ENCODE data around the gene FLT1.
A peak's percentile ranks its signal among the peaks of the same experiment; 100 is the strongest.

Gene FLT1

GRCh38 chr13:28494778-28495537, at the start of gene FLT1:
TSS of gene FLT1 (minus strand) at chr13:28495128. CDS start at chr13:28494843, 285 bp downstream.
- TF ChIP-seq, protein P1, sequence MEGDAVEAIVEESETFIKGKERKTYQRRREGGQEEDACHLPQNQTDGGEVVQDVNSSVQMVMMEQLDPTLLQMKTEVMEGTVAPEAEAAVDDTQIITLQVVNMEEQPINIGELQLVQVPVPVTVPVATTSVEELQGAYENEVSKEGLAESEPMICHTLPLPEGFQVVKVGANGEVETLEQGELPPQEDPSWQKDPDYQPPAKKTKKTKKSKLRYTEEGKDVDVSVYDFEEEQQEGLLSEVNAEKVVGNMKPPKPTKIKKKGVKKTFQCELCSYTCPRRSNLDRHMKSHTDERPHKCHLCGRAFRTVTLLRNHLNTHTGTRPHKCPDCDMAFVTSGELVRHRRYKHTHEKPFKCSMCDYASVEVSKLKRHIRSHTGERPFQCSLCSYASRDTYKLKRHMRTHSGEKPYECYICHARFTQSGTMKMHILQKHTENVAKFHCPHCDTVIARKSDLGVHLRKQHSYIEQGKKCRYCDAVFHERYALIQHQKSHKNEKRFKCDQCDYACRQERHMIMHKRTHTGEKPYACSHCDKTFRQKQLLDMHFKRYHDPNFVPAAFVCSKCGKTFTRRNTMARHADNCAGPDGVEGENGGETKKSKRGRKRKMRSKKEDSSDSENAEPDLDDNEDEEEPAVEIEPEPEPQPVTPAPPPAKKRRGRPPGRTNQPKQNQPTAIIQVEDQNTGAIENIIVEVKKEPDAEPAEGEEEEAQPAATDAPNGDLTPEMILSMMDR (IDR thresholded peaks at IDR 0.05; ENCODE audit: extremely low read depth, missing control alignments), result no peak
- DNase-seq (ENCODE audit: low spot score), result no peak

DNA sequence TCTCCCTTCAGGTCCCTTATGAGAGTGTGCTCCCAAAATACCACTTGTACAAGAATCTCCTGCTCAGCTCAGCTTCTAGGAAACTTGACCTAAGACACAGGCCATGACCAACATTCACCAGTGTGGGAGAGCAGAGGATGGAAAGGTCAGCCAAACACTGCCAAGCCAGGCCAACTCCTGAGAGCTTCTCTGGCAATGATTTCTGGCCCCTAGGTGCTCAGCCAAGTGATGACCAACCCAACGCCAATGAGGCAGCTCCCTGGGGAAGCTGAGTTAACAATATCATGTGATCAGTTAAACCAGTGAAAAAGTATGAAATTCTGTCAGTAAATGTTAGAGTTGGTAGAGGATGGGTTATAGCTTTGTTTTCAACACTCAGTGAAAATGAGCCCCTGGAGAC, 49.1 kb upstream of the FLT1 start:
- TF ChIP-seq, protein P1 (IDR thresholded peaks at IDR 0.05; ENCODE audit: extremely low read depth, missing control alignments), result no peak
- DNase-seq (ENCODE audit: low spot score), result no peak

DNA sequence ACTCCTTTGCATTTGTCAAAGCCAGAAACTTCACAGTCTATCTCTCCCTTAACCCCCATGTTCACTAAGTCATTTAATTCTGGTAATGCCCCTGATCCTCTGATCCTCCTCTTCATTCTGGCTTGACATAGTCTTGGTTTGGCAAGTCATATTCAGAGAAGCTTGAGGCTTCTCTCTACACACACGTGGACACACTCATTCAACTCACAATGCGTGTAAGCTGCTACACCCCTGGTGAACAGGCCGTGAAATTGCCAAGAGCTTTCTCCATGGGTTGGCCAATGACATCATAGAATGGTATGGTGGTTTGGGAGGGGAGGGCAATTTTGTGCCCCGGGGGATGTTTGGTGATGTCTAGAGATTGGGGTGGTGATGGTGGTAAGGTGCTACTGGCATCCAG, 47.9 kb upstream of the FLT1 start:
- no peak for DNase-seq (ENCODE audit: low spot score)
- TF ChIP-seq, protein P1 (IDR thresholded peaks at IDR 0.05; ENCODE audit: extremely low read depth, missing control alignments), result no peak

- TF ChIP-seq, protein P1 (IDR thresholded peaks at IDR 0.05; ENCODE audit: extremely low read depth, missing control alignments), result no peak
- no peak for DNase-seq (ENCODE audit: low spot score)
Measured at GRCh38 chr13:28541966-28542365, 47.0 kb upstream of the FLT1 start.

DNA sequence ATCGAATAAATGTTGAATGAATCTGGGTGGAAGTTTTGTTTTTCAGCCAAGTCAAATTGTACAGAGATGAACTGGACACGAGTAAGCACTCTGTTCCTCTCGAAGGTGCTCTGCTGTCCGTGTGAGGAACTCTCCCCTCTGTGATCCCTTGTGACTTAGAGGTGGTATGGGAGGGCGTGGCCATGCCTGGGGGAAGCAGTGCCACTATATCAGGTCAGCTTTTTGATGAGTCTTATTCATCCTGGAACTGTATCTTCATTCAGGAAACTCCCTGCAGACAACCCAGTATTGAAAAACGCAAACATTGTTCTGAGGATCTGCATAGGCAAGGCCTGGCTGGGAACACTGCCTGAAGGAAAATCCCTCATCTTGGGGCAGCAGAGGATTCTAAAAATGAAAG, 45.7 kb upstream of the FLT1 start:
- peak; percentile 49 for DNase-seq (ENCODE audit: low spot score)
- TF ChIP-seq, protein P1 (IDR thresholded peaks at IDR 0.05; ENCODE audit: extremely low read depth, missing control alignments), result no peak

- no peak for DNase-seq (ENCODE audit: low spot score)
- TF ChIP-seq, protein P1 (IDR thresholded peaks at IDR 0.05; ENCODE audit: extremely low read depth, missing control alignments), result no peak
Measured at GRCh38 chr13:28539625-28540286, 44.8 kb upstream of the FLT1 start.

DNA sequence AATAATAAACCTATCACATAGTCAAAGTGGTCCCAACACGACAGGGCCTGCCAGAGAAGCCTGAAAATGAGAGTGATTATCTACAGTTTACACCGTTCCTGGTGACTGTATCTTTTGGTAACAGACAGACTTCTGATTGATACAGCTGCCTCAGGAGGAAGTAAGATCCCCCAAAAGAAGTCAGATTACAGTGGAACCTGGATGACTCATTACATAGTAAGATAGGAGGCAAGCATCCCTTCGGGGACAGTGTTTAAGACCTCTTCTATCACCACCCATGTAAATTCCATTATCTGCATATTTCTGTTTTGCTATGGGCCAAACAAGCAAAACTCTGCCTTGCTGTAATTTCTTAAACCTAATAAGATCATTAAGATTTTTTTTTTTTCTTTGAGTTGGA, 44.0 kb upstream of the FLT1 start:
- TF ChIP-seq, protein P1 (IDR thresholded peaks at IDR 0.05; ENCODE audit: extremely low read depth, missing control alignments), result no peak
- DNase-seq (ENCODE audit: low spot score), result no peak
